HG03103 (cell line): Measurements from ENCODE around the gene CYP1A1.

Source experiments
- ATAC-seq: cut with Tn5 transposase; IDR thresholded peaks from one replicate; pipeline ENCODE4 v1.9.1; 2021; ENCODE audit warnings: low read depth; ENCODE audit not compliant: unreplicated experiment

CYP1A1 gene, protein sequence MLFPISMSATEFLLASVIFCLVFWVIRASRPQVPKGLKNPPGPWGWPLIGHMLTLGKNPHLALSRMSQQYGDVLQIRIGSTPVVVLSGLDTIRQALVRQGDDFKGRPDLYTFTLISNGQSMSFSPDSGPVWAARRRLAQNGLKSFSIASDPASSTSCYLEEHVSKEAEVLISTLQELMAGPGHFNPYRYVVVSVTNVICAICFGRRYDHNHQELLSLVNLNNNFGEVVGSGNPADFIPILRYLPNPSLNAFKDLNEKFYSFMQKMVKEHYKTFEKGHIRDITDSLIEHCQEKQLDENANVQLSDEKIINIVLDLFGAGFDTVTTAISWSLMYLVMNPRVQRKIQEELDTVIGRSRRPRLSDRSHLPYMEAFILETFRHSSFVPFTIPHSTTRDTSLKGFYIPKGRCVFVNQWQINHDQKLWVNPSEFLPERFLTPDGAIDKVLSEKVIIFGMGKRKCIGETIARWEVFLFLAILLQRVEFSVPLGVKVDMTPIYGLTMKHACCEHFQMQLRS

DNA sequence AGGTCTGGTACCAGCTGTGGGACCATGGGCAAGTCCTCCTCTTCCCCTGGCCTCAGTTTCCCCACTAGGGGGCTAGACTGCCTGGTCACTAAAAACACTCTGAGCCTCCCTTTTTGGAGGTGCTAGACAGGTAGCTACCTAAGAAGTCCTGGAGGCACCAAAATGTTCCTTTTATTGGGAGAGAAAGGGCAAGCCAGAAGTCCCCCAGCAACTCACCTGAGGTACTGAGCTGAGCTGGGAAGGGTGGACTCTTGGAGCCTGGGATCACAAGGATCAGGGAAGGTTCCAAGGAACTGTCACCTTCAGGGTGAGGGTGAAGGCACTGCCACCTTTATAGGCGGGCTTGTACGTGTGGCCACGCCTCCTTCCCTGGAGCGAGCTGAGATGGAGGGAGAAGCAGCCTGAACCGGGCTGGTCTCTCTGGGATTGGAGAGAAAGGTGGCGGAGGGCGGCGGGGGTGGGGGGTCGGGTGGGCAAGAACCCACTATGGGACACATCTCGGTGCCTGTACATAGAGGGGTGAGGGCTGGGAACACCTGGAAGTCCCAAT lies at the start of gene CYP1A1:
Gene CYP1A1 (minus strand): TSS at position 304 of the 550 bp plus-strand sequence. CDS start 2,431 bp downstream, outside the sequence.
- ATAC-seq, result no peak

DNA sequence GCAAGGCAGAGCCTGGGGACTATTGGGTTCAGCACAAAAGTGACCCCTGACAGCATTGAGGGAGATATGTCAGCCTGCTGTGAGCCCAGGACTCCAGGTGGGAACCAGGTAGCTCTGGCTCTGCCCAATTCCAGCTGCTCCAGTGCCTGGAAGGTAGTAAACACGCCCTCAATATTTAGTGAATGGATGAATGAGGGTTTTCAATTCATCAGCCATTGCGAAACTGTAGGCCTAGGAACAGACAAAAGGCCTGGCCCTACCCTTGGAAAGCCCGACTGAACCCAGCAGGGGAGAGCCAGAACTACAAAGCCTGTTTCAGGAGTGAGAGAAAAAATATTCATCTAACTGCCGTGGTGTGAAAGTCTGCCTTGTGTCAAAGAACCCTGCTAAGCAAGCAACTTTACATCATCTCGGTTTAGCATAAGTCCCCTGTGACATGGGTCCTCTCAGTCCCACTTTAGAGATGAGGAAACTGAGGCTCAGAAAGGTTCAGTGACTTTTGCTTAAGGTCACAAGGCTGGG lies 48.5 kb upstream of the CYP1A1 start:
- ATAC-seq, result no peak

DNA sequence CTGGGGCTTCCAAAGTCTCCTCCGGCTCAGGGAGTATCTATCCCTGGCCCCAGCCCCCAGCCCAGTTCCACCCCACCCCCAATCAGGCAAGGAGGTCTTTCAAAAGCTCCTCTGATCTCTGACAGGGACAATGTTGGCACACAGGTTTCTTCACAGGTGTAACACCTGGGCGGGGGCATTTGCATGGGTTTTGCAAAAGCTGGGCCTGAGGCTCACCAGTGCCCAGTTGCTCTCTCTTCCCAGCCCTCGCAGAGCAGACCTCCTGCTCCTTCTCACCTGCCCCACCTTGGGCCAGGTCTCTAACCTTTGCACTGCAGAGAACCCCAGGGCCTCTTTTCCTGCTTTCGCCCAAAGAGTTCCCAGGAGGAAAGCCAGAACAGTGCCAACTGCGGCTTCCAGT lies 48.0 kb upstream of the CYP1A1 start:
- ATAC-seq, result no peak

DNA sequence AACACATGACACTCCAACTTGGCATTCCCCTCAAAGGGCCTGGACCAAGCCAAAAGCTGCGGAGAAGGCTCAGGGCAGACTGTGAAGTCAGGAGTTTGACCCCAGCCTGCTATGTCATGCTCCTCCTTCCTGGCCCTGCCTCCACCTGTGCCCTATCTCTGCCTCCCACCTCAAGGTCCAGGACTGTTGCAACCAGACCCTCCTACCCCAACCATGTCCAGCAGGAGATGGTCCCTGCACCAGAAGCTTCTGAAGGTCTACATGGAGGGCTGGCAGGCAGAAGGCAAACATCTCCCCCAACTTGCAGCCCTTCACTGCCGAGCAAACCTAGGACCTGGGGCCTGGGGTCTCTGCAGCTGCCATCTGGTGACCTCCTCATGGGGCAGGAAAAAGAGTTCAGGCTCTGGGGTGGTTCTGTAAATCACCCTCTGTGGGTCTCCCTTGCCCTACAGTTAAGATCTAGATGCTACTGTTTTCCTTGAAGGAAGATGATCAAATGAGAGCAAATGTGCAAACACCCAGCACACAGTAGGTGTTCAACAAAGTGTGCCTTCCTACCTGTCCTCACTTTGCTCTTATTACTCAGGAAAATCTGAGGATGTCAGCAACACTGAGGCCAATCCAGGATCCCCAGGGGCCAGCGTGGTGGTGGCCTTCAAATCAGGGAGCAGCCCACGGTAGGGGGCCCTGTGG lies 45.0 kb upstream of the CYP1A1 start:
- ATAC-seq, result no peak

DNA sequence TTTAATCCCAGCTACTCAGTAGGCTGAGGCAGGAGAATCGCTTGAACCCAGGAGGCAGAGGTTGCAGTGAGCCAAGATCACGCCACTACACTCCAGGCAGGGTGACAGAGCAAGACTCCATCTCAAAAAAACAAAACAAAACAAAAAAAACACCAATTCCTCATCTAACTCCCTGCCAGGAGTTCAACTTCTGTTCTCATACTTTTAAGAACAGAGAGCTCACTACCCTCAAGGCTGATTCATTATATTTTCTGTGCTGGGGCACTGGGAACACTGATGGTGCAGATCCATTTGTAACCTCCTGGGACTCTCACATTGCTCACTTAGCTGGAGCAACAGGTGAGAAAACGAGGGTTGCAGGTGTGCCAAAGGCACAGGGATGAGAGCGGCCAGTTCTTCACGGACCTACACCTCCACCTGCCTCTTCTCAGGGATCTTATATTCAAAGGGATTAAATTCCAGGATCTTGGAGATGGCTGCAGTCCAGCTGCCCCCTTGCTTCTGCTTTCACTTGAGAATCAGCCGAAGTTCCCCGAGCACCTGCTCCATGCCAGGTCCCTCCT lies 44.2 kb upstream of the CYP1A1 start:
- ATAC-seq, result no peak

DNA sequence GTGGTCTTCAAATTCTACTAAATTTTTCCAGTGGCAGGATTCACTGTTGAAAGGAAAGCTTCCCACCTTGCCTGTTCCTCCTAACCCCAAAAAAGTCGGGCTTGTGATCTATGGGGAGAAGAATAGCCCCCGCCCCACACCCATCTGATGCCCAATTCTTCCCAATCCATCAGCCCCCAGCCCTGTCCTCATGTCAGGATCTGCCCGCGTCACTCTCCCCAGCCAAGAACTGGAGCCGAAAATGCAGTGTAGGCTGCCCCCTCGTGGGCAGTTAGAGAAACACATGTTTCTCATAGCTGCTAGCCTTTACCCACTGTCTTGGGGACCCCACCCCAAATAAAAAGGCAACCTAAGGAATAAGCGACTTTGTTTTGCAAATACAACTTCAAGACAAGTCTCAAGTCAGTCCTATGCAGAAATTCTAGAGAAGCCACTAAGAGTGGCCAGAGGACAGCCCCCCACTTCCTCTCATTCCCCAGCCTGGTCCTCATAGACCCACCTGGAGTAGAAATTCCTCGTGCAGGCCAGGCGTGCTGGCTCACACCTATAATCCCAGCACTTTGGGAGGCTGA lies 43.5 kb upstream of the CYP1A1 start:
- no peak for ATAC-seq

DNA sequence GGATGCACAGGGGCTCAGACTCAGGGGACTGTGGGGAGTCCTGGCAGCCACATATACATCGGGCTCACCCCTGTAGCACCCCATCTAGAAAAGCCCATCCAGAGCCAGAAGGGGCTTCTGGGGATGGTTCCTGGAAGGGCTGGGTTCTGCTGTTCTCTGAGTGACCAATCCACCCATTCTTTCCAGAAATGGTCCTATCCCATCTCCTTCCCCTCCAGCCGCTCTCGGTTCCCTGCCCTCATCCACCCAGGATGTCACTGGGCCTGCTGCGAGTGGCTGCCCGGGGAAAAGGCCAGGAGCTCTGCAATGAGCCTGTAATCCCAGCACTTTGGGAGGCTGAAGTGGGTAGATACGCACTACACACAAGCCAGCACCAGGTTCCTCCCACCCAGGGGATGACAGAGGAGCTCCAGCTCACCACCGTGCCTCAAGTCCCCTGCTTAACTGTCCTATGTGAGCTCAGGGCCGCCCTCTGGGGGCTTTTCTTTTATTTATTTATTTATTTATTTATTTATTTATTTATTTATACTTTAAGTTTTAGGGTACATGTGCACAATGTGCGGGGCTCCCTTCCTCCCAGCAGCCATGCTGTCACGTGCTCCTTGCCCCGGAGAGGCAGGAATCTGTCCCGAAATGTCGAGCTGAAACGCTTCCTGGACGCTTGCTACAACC lies 42.9 kb upstream of the CYP1A1 start:
- ATAC-seq, result no peak

DNA sequence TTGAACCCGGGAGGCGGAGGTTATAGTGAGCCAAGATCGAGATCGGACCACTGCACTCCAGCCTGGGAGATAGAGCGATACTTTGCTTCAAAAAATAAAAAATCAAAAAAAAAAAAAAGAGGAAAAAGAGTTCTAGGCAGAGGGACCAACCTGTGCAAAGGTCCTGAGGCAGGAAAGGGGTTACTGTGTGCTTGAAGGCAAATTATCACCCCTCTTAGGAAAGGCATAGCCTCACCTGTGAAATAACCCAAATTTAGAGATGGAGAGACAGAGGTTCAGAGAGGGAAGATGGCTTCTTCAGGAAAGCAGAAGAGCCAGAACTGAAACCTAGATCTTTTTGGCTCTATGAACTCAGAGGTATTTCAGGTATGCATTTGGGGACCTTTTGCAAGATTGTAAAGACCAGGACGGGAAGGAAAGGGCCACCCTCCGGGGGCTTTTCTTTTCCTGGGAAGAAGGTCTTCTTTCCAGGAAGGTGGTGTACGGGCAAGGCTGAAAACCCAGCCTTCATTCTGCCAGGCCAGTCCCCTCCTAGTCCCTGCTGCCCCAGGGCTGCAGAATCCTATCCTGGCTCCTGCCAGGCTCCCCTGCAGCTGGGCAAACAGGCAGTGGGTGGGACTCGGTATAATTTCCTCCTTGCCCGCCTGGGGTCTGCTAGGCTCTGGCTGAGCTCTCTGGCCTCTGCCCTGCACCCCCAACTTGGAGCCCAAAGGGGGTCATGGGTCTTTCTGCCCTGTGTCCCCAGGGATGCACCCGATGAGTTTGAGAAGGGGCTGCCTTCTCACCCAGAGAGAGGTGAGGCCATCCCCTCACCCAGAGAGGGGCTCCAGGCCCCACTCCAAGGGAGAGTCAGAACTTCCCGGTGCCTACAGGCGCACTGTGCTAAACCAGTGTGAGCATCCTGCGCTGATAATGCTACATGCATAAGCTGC lies 42.1 kb upstream of the CYP1A1 start:
- ATAC-seq, result no peak

DNA sequence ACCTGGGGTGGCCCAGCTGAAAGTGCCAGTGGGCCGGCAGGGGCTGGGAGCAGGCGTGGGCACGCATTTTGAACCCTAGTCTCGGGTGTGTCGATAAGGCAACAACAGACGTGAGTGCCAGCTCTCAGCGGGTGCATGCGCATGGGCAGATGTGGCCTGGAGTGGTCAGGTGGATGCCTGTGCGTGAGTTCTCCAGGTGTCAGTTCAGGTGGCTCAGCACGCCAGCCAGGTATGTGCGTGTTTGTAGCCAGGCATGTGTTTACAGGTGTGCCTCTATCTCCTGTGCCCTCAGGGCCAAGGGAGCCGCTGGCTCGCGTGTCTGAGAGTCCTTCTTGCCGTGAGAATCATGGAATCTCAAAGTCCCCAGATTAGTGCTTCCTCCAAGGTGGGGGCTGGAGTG lies 38.1 kb upstream of the CYP1A1 start:
- ATAC-seq, result no peak

DNA sequence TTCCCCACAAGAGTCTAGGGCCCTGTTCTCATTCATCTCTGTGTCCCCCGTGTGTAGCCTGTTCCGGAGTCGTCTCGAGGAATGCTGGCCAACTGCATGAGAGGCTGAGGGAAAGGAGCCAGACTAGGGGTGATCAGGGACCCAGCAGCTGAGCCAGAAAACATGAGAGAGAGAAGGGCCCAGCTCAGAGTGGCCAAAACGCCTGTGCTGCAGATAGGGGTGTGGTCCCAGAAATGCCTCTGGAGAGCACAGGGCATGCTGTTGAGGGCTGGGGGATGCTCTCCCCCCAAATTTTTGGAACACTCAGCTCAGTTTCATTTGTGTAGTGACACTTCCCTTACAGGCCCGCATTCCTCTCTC lies 37.4 kb upstream of the CYP1A1 start:
- no peak for ATAC-seq

DNA sequence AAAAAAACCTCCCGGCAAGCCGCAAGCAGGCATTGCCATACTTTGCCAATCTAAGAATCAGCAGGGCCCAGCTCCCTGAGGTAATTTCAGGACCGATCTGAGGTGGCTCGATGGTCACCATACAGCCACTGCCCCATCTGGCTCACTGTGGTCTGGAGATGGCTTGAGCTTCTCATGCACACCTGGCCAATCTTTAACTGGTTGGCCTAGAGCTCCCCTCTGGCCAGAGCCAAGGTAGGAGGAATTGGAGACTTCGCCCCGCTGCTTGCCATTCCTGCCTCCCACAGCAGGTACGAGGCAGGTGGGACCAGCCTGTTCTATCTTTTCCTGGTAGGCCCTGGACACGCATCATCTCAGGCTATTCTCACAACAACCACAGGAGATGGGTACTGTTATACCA lies 33.4 kb upstream of the CYP1A1 start:
- ATAC-seq, result no peak

DNA sequence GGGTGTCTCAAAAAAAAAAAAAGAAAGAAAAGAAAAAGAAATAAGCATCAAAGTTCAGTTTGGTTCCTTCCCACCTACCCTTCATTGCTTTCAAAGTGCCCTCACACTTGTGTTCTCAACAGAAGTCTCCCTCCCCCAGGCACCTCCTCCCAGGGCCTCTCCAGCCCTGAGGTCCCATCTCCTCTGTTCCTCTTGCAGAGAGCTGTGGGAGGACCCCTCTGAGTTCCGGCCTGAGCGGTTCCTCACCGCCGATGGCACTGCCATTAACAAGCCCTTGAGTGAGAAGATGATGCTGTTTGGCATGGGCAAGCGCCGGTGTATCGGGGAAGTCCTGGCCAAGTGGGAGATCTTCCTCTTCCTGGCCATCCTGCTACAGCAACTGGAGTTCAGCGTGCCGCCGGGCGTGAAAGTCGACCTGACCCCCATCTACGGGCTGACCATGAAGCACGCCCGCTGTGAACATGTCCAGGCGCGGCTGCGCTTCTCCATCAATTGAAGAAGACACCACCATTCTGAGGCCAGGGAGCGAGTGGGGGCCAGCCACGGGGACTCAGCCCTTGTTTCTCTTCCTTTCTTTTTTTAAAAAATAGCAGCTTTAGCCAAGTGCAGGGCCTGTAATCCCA lies 29.4 kb upstream of the CYP1A1 start:
- ATAC-seq, result no peak

DNA sequence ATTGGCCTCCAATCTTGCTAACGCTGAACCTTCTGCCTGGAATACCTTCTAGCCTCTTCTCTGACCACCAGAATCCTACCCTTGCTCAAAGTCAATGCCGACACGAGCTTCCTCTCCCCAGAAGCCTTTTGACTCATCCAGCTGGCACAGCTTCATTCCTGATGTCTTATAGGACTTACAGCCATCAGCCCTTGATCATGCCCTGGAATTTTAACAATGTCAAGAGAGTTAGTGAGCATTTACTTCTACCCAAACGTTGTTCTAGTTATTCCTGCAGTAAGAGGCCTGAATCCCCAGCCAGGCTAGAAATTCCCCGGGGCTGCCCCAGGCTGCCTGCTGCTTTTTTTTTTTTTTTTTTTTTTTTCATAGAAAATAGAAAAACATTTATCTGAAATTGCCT lies 27.2 kb upstream of the CYP1A1 start:
- ATAC-seq, result no peak

DNA sequence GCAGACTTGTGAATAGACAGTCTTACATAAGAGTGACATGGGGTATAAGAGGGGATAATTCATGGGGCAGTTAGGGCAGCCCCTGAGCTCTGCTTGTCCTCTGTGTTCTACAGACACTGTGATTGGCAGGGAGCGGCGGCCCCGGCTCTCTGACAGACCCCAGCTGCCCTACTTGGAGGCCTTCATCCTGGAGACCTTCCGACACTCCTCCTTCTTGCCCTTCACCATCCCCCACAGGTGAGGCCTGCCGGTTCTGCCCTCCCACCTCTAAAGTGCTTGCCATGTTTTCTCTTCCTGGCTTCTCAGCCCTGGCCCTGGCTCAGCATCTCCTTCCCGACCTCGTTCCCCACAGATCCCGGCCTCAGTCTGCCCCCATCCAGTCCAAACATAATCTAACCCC lies 26.7 kb upstream of the CYP1A1 start:
- no peak for ATAC-seq

DNA sequence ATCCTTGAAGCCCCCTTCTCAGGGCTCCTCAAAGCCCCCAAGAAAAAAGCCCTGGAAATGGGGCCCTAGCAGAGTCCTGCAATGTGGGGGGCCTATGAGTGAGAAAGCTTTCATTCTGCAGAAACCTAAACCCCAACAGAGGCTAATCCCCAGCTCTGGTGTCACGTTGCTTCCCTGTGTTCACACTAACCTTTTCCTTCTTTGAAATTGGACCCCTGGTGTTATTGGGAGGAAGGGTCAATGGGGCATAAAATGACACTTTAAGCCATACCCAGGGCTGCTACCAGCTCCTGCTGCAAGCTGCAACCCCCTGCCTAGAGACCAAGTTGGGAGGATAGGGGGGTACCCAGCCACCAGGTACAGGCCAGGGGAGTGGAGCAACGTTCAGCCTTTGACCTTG lies 25.4 kb upstream of the CYP1A1 start:
- no peak for ATAC-seq

DNA sequence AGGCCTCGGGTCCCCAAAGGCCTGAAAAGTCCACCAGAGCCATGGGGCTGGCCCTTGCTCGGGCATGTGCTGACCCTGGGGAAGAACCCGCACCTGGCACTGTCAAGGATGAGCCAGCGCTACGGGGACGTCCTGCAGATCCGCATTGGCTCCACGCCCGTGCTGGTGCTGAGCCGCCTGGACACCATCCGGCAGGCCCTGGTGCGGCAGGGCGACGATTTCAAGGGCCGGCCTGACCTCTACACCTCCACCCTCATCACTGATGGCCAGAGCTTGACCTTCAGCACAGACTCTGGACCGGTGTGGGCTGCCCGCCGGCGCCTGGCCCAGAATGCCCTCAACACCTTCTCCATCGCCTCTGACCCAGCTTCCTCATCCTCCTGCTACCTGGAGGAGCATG lies 24.5 kb upstream of the CYP1A1 start:
- no peak for ATAC-seq

DNA sequence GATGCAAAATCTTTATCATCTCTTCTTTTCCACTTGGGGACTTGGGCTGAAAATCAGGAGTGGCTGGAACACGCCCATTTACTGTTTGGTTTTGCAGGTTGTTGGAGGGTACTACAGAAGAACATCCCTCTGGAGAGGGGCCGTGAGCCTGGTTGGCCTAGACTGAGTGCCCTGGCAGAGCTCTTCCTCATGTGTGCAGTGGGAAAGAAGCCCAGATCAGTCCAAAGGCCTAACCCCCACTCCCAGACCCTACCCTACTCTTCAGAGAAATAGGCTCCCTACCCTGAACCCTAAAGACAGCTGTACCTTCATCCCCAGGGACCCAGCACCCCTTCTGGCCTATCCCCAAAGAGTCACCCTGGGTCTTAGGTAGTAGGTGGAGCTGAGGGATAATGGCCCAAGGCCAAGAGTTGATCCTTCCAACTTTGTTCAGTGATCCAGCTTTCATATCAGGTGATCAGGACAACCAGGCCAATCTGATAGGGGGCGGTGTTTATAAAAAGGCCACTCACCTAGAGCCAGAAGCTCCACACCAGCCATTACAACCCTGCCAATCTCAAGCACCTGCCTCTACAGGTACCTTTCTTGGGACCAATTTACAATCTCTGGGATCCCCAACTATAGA lies 23.1 kb upstream of the CYP1A1 start, which contains the start of gene CYP1A2:
Gene CYP1A2 (plus strand): TSS at position 524 of the 625 bp plus-strand sequence. CDS start 894 bp downstream, outside the sequence.
- no peak for ATAC-seq

DNA sequence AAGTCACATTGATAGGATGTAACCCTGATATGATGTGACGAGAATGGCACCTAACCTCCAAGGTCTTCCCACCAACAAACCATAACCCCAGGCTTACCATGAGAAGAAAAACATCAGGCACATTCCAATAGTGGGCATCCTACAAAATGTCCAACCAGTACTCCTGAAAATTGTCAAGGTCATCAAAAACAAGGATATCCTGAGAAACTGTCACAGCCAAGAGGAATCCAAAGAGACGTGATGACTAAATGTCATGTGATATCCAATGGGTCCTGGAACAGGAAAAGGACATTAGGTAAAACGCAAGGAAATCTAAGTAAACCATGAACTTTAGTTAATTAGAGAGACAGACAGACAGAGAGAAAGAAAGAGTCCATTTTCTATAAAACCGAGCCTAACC lies 21.1 kb upstream of the CYP1A1 start:
- ATAC-seq, result no peak
